ENCODE data around the gene SNAP25.

SNAP25 gene

GRCh38 chr20:10217721-10218410 lies 764 bp upstream of the SNAP25 start:
- peak; percentile 66 for DNase-seq

- DNase-seq = peak; percentile 69
Measured at GRCh38 chr20:10219452-10219791, 792 bp downstream of the SNAP25 start.

- no peak for DNase-seq
Measured at GRCh38 chr20:10219993-10220750, 1.5 kb downstream of the SNAP25 start.

GRCh38 chr20:10221021-10221420 lies 2.4 kb downstream of the SNAP25 start:
- no peak for DNase-seq

- DNase-seq = peak; percentile 24
Measured at GRCh38 chr20:10225439-10226060, 6.9 kb downstream of the SNAP25 start.

GRCh38 chr20:10228330-10228729 lies 9.7 kb downstream of the SNAP25 start:
- no peak for DNase-seq

- DNase-seq = no peak
Measured at GRCh38 chr20:10231290-10231689, 12.7 kb downstream of the SNAP25 start.

GRCh38 chr20:10236540-10237533 lies 18.2 kb downstream of the SNAP25 start:
- no peak for DNase-seq

GRCh38 chr20:10239954-10240353 lies 21.3 kb downstream of the SNAP25 start:
- DNase-seq = peak; percentile 53

- no peak for DNase-seq
Measured at GRCh38 chr20:10240655-10241054, 22.0 kb downstream of the SNAP25 start.

GRCh38 chr20:10242166-10242565 lies 23.5 kb downstream of the SNAP25 start:
- DNase-seq = no peak

- DNase-seq = no peak
Measured at GRCh38 chr20:10247440-10247839, 28.8 kb downstream of the SNAP25 start.

- DNase-seq = no peak
Measured at GRCh38 chr20:10249048-10249770, 30.6 kb downstream of the SNAP25 start.

GRCh38 chr20:10249822-10250221 lies 31.2 kb downstream of the SNAP25 start:
- DNase-seq = no peak

GRCh38 chr20:10250902-10251301 lies 32.3 kb downstream of the SNAP25 start:
- DNase-seq = peak; percentile 45

GRCh38 chr20:10253780-10254179 lies 35.1 kb downstream of the SNAP25 start:
- DNase-seq = no peak

- no peak for DNase-seq
Measured at GRCh38 chr20:10255846-10256245, 37.2 kb downstream of the SNAP25 start.

- DNase-seq = no peak
Measured at GRCh38 chr20:10259166-10259565, 40.5 kb downstream of the SNAP25 start.

GRCh38 chr20:10260316-10260715 lies 41.7 kb downstream of the SNAP25 start:
- DNase-seq = no peak

- no peak for DNase-seq
Measured at GRCh38 chr20:10261702-10262101, 43.1 kb downstream of the SNAP25 start.

GRCh38 chr20:10263385-10264165 lies 44.9 kb downstream of the SNAP25 start:
- no peak for DNase-seq

Measured in NCI-H1436 (cell line).